T-cell (primary cell): ENCODE measurements around the gene PTPRC. TPM values are rescaled to one million over a fixed set of nuclear protein-coding genes. Genes with fewer than 3 reads are reported as not detected.
"Not testable (repeated sequence)": the region's sequence is repeated elsewhere in the genome, so short reads cannot be mapped to it uniquely, and the experiment has no call there.

Source experiments
- ATAC-seq, 4 experiments: fragments of 200-7000 bp in 3 of 4; fragments of 150-1000 bp in 1 of 4; cut with Tn5 transposase; replicated peaks in 1 of 4; 1 replicate in 3 of 4; 2 replicates in 1 of 4; pipeline ENCODE4 v1.10.0; 2021; ENCODE audit warnings: moderate library complexity in 3 of 4, mild to moderate bottlenecking in 2 of 4, moderate number of reproducible peaks in 1 of 4
- CTCF ChIA-PET, 2 donors: fragments of 300-600 bp; sonication (Branson Sonifier 250); formaldehyde crosslinking; loops; one replicate each; lab custom pipeline; 2022; ENCODE audit warnings: antibody characterized with exemption in 2 of 2; lab: Charles Lee
- POLR2A ChIA-PET, 2 donors: fragments of 300-600 bp; sonication (Branson Sonifier 250); formaldehyde crosslinking; loops; one replicate each; lab custom pipeline; 2022; ENCODE audit warnings: antibody characterized with exemption in 2 of 2; lab: Charles Lee
- DNase-seq, 35 experiments: peaks; one replicate each; pipeline versions ENCODE4 v3.0.0 to v3.0.0-alpha.2; 2013 to 2023
- H3K27ac ChIP-seq: one replicate; pipeline ENCODE4 v1.5.1; 2013; ENCODE audit warnings: low read length
- H3K27me3 ChIP-seq, 2 experiments: replicated peaks in 1 of 2; 1 replicate in 1 of 2; 2 replicates in 1 of 2; pipeline versions ENCODE4 v1.6.1 to v1.7.0; 2013; ENCODE audit warnings: low read length in 1 of 2, mixed read lengths in 1 of 2; ENCODE audit not compliant: control insufficient read depth in 2 of 2, insufficient read depth in 2 of 2; ENCODE audit errors: extremely low read depth in 1 of 2
- H3K36me3 ChIP-seq, 2 donors: 1 replicate in 1 of 2; 2 replicates in 1 of 2; pipeline versions ENCODE4 v1.6.1 to v1.7.0; 2013; ENCODE audit warnings: low read length in 1 of 2; ENCODE audit not compliant: control insufficient read depth in 2 of 2, insufficient read depth in 1 of 2; ENCODE audit errors: extremely low read depth in 1 of 2
- H3K4me1 ChIP-seq, 2 experiments: 1 replicate in 1 of 2; 2 replicates in 1 of 2; pipeline versions ENCODE4 v1.6.1 to v1.7.0; 2013; ENCODE audit warnings: low read length in 2 of 2, mixed read lengths in 1 of 2; ENCODE audit not compliant: insufficient read depth in 2 of 2, control insufficient read depth in 1 of 2; ENCODE audit errors: extremely low read depth in 1 of 2
- H3K4me3 ChIP-seq, 2 donors: 1 replicate in 1 of 2; 2 replicates in 1 of 2; pipeline versions ENCODE4 v1.5.1 to v1.7.0; 2013; ENCODE audit warnings: mild to moderate bottlenecking in 2 of 2, low read length in 1 of 2, moderate library complexity in 1 of 2; ENCODE audit not compliant: control insufficient read depth in 1 of 2; ENCODE audit errors: extremely low read depth in 1 of 2
- H3K9me3 ChIP-seq: 2 replicates; pipeline ENCODE4 v1.7.0; 2013
- H3K27ac Mint-ChIP-seq, 2 donors: one replicate each; pipeline ENCODE4 v1.8.0; 2020 to 2021; ENCODE audit warnings: mild to moderate bottlenecking in 2 of 2, mixed read lengths in 2 of 2
- H3K27me3 Mint-ChIP-seq, 2 donors: one replicate each; pipeline ENCODE4 v1.8.0; 2021 to 2022; ENCODE audit warnings: mixed read lengths in 2 of 2
- H3K36me3 Mint-ChIP-seq: one replicate; pipeline ENCODE4 v1.8.0; 2021; ENCODE audit warnings: mixed read lengths
- H3K4me1 Mint-ChIP-seq, 3 donors: one replicate each; pipeline ENCODE4 v1.8.0; 2020 to 2022; ENCODE audit warnings: mixed read lengths in 3 of 3, mild to moderate bottlenecking in 1 of 3
- H3K4me3 Mint-ChIP-seq, 3 donors: one replicate each; pipeline ENCODE4 v1.8.0; 2020 to 2022; ENCODE audit warnings: mild to moderate bottlenecking in 3 of 3, mixed read lengths in 3 of 3, moderate library complexity in 3 of 3
- H3K9me3 Mint-ChIP-seq, 3 donors: one replicate each; pipeline ENCODE4 v1.8.0; 2020 to 2022; ENCODE audit warnings: mixed read lengths in 3 of 3
- WGBS: methylation state at CpG from one replicate; pipeline ENCODE4 v1.1.5; 2013; ENCODE audit warnings: missing lambda C conversion rate; ENCODE audit not compliant: insufficient coverage; 5-methylcytosine and 5-hydroxymethylcytosine counted together
- total RNA-seq, 35 experiments: library from RNA in 6 of 35; stranded (reverse) in 6 of 35; fragments of 120-200 nt in 1 of 35; gene quantifications; one replicate each; pipeline versions ENCODE4 v1.2.1 to v1.2.4 and lab custom pipeline; 2013 to 2026

PTPRC gene
- total RNA-seq, 5 donors from 2014 or later (not counting 1 experiment from before 2014, with no cell fraction given): 674 to 984 (median 781) TPM

DNA sequence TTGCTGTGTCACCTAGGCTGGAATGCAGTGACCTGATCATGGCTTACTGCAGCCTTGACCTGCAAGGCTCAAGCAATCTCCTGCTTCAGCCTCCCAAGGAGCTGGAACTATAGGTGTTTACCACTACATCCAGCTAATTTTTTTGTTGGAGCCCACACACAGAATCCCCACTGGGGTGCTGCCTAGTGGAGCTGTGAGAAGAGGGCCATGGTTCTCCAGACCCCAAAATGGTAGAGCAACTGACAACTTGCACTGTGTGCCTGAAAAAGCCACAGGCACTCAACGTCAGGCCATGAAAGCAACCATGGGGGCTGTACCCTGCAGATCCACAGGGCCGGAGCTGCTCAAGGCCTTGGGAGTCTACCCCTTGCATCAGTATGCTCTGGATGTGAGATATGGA lies 39.1 kb upstream of the PTPRC start:
- peaks cover 6% of the 10 kb centered on the region for H3K36me3 Mint-ChIP-seq
- no peaks in the 10 kb centered on the region for H3K27me3 ChIP-seq
- no peaks in the 10 kb centered on the region for H3K9me3 ChIP-seq
- H3K27ac ChIP-seq: no peak overlapping the region
- WGBS: 100% methylated on average over 2 of the region's 2 CpGs
- DNase-seq (no peak), ATAC-seq (no peak)
- no peaks in the 10 kb centered on the region for H3K27me3 Mint-ChIP-seq
- ChIA-PET CTCF (no interaction called here), POLR2A (no interaction called here)
- peaks cover 90 to 94% (median 92%) of the 10 kb centered on the region in 3 donors for H3K4me1 Mint-ChIP-seq
- H3K4me3 Mint-ChIP-seq: peak overlapping the region in 1 of 3 donors; percentile 57
- no peak overlapping the region for H3K4me3 ChIP-seq
- H3K4me1 ChIP-seq: peaks cover 21 to 51% of the 10 kb centered on the region in 2 experiments
- no peaks in the 10 kb centered on the region for H3K36me3 ChIP-seq
- peak overlapping the region; percentile 95 to 98 for H3K27ac Mint-ChIP-seq
- H3K9me3 Mint-ChIP-seq: peaks cover 0 to 12% (median 0%) of the 10 kb centered on the region in 3 donors

GRCh38 chr1:198600906-198601305 lies 37.9 kb upstream of the PTPRC start:
- no peak for ATAC-seq
- CTCF ChIA-PET: no interaction called here
- H3K27ac ChIP-seq: no peak overlapping the region
- DNase-seq: no peak
- H3K27me3 ChIP-seq: no peaks in the 10 kb centered on the region
- no peaks in the 10 kb centered on the region for H3K36me3 ChIP-seq
- no CpG with 5 or more reads among the region's 1 CpG for WGBS
- POLR2A ChIA-PET: no interaction called here
- H3K36me3 Mint-ChIP-seq: peaks cover 6% of the 10 kb centered on the region
- H3K4me3 ChIP-seq: no peak overlapping the region
- peak overlapping the region in 1 of 3 donors; percentile 27 for H3K4me3 Mint-ChIP-seq
- H3K4me1 ChIP-seq: peaks cover 25 to 44% of the 10 kb centered on the region in 2 experiments
- H3K27me3 Mint-ChIP-seq: no peaks in the 10 kb centered on the region
- H3K9me3 Mint-ChIP-seq: peaks cover 0 to 12% (median 0%) of the 10 kb centered on the region in 3 donors
- no peaks in the 10 kb centered on the region for H3K9me3 ChIP-seq
- H3K27ac Mint-ChIP-seq: peak overlapping the region; percentile 46 to 54
- H3K4me1 Mint-ChIP-seq: peaks cover 89 to 93% (median 91%) of the 10 kb centered on the region in 3 donors

DNA sequence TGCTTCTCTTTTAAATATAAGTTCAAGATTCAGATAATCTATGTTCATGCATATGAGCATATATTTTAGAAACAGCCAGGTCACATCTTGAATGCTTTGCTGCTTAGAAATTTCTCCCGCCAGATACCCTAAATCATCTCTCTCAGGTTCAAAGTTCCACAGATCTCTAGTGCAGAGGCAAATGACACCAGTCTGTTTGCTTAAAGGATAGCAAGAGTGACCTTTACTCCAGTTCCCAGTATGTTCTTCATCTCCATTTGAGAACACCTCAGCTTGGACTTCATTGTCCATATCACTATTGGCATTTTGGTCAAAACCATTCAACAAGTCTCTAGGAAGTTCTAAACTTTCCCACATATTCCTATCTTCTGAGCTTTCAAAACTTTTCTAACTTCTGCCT lies 37.5 kb upstream of the PTPRC start:
- H3K27me3 ChIP-seq, ATAC-seq, DNase-seq, H3K36me3 Mint-ChIP-seq, H3K36me3 ChIP-seq, H3K27ac ChIP-seq, CTCF ChIA-PET, H3K9me3 ChIP-seq, H3K27me3 Mint-ChIP-seq, H3K4me3 ChIP-seq: not testable (repeated sequence)
- Mint-ChIP-seq H3K4me1 (peaks cover 89 to 93% (median 91%) of the 10 kb centered on the region in 3 donors), H3K9me3 (peaks cover 0 to 12% (median 0%) of the 10 kb centered on the region in 3 donors), H3K27ac (peak overlapping the region in 1 of 2 donors; percentile 85), H3K4me3 (peak overlapping the region in 1 of 3 donors; percentile 27)
- H3K4me1 ChIP-seq: peaks cover 29 to 45% of the 10 kb centered on the region in 2 experiments
- POLR2A ChIA-PET: interaction anchor here in 1 of 2 donors (1.2 kb wide), 1 partner anchor 47 kb away, joined by 3 read pairs; no protein-coding TSS in a partner anchor
- WGBS: 100% methylated on average over 1 of the region's 1 CpG

GRCh38 chr1:198601936-198602889 lies 36.6 kb upstream of the PTPRC start:
- Histone ChIP-seq H3K36me3 (no peaks in the 10 kb centered on the region), H3K4me1 (peaks cover 29 to 39% of the 10 kb centered on the region in 2 experiments), H3K9me3 (no peaks in the 10 kb centered on the region), H3K27ac (peak overlapping the region; percentile 3), H3K27me3 (no peaks in the 10 kb centered on the region), H3K4me3 (no peak overlapping the region)
- Mint-ChIP-seq H3K27ac (peak overlapping the region; percentile 84 to 85), H3K36me3 (peaks cover 6% of the 10 kb centered on the region), H3K4me3 (peak overlapping the region in 2 of 3 donors; percentile 1 to 27), H3K9me3 (peaks cover 0 to 12% (median 0%) of the 10 kb centered on the region in 3 donors), H3K4me1 (peaks cover 88 to 90% (median 89%) of the 10 kb centered on the region in 3 donors), H3K27me3 (no peaks in the 10 kb centered on the region)
- DNase-seq: no peak
- ChIA-PET CTCF (no interaction called here), POLR2A (interaction anchor here in 1 of 2 donors (1.2 kb wide), 1 partner anchor 48 kb away, joined by 3 read pairs; no protein-coding TSS in a partner anchor)
- peak in 2 of 4 experiments; percentile 36 to 47 for ATAC-seq
- no CpG with 5 or more reads among the region's 2 CpGs for WGBS

DNA sequence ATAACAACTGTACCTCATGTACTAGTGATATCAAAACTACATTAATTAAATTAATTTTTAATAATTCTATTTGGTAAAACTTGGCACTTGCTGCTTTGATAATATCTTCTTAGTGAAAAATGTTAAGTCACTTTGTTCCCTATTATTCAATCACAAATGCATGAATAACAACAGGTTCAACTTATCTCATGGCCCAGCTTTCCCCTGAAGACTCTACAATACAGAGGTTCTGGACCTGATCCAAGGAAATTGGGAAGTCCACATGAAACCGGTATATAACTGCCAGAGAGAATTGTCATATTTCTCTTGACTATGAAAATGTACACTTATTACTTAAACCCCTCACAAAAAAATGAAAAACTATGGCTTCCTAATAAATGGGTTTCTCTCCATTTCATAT lies 33.9 kb upstream of the PTPRC start:
- ChIA-PET POLR2A (no interaction called here), CTCF (interaction anchor here in 1 of 2 donors (2.7 kb wide), 1 partner anchor 17 kb away, joined by 13 read pairs; no protein-coding TSS in a partner anchor)
- peaks cover 9% of the 10 kb centered on the region for H3K36me3 Mint-ChIP-seq
- H3K27ac Mint-ChIP-seq: peak overlapping the region in 1 of 2 donors; percentile 78
- H3K4me3 Mint-ChIP-seq: no peak overlapping the region
- no peak for DNase-seq
- H3K27ac ChIP-seq: no peak overlapping the region
- H3K36me3 ChIP-seq: no peaks in the 10 kb centered on the region
- no peaks in the 10 kb centered on the region for H3K27me3 Mint-ChIP-seq
- peaks cover 16 to 29% of the 10 kb centered on the region in 2 experiments for H3K4me1 ChIP-seq
- peaks cover 0 to 15% (median 3%) of the 10 kb centered on the region in 3 donors for H3K9me3 Mint-ChIP-seq
- no peak for ATAC-seq
- no CpG with 5 or more reads among the region's 1 CpG for WGBS
- no peaks in the 10 kb centered on the region for H3K9me3 ChIP-seq
- peaks cover 72 to 73% (median 73%) of the 10 kb centered on the region in 3 donors for H3K4me1 Mint-ChIP-seq
- no peaks in the 10 kb centered on the region for H3K27me3 ChIP-seq
- no peak overlapping the region for H3K4me3 ChIP-seq

- no CpG with 5 or more reads among the region's 4 CpGs for WGBS
- peak overlapping the region; percentile 17 to 78 for H3K27ac Mint-ChIP-seq
- peaks cover 0 to 12% (median 3%) of the 10 kb centered on the region in 3 donors for H3K9me3 Mint-ChIP-seq
These were observed 33.4 kb upstream of the PTPRC start for GRCh38 chr1:198605406-198605805.

More at GRCh38 chr1:198605406-198605805, 33.4 kb upstream of the PTPRC start:
- Histone ChIP-seq H3K4me1 (peaks cover 15 to 33% of the 10 kb centered on the region in 2 experiments), H3K36me3 (no peaks in the 10 kb centered on the region), H3K4me3 (no peak overlapping the region), H3K27me3 (no peaks in the 10 kb centered on the region), H3K27ac (no peak overlapping the region), H3K9me3 (no peaks in the 10 kb centered on the region)
- DNase-seq: peak in 9 of 35 experiments; percentile 10 to 37 (median 23)
- Mint-ChIP-seq H3K4me3 (no peak overlapping the region), H3K27me3 (no peaks in the 10 kb centered on the region), H3K36me3 (peaks cover 9% of the 10 kb centered on the region), H3K4me1 (peaks cover 70% of the 10 kb centered on the region in 3 donors)
- ATAC-seq: no peak
- ChIA-PET POLR2A (interaction anchor here (0.6 to 1.2 kb wide), 4 partner anchors 10 to 45 kb away, joined by 3 read pairs; no protein-coding TSS in a partner anchor), CTCF (interaction anchor here (0.6 to 2.7 kb wide), 4 partner anchors 16 to 81 kb away, joined by 3 to 13 read pairs (median 6); no protein-coding TSS in a partner anchor)
